ENCODE measurements around the gene DNAI1.

GRCh38 chr9:34493972-34494535 lies 35.4 kb downstream of the DNAI1 start:
- TF ChIP-seq POLR2A (IDR thresholded peaks at IDR 0.05; ENCODE audit: low read depth, low read length) (no peak), POLR2AphosphoS5 (IDR thresholded peaks at IDR 0.05; ENCODE audit: low read depth, low read length) (no peak), TAF1 (IDR thresholded peaks at IDR 0.05; ENCODE audit: borderline replicate concordance, low read depth, low read length) (no peak)

All from GM12892 (cell line).